ENCODE measurements around the gene GARIN1A.

DNA sequence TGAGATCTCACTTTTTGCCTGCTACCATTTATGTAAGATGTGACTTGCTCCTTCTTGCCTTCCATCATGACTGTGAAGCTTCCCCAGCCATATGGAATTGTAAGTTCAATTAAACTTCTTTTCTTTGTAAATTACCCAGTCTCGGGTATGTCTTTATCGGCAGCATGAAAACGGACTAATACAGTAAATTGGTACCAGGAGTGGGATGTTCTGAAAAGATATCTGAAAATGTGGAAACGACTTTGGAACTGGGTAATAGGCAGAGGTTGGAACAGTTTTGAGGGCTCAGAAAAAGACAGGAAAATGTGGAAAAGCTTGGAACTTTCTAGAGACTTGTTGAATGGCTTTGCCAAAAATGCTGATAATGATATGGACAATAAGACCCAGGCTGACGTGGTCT lies 10.6 kb upstream of the GARIN1A start:
- TF ChIP-seq POLR2A (IDR thresholded peaks at IDR 0.05) = no peak
- TF ChIP-seq, protein P1, sequence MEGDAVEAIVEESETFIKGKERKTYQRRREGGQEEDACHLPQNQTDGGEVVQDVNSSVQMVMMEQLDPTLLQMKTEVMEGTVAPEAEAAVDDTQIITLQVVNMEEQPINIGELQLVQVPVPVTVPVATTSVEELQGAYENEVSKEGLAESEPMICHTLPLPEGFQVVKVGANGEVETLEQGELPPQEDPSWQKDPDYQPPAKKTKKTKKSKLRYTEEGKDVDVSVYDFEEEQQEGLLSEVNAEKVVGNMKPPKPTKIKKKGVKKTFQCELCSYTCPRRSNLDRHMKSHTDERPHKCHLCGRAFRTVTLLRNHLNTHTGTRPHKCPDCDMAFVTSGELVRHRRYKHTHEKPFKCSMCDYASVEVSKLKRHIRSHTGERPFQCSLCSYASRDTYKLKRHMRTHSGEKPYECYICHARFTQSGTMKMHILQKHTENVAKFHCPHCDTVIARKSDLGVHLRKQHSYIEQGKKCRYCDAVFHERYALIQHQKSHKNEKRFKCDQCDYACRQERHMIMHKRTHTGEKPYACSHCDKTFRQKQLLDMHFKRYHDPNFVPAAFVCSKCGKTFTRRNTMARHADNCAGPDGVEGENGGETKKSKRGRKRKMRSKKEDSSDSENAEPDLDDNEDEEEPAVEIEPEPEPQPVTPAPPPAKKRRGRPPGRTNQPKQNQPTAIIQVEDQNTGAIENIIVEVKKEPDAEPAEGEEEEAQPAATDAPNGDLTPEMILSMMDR (IDR thresholded peaks at IDR 0.05) = no peak
- no peak for TF ChIP-seq POLR2AphosphoS5 (IDR thresholded peaks at IDR 0.05)
- no peak for TF ChIP-seq EP300 (IDR thresholded peaks at IDR 0.05)
